Limb (tissue), 2 donors: ENCODE data around the gene NHSL2.
A peak's percentile ranks its signal among the peaks of the same experiment; 100 is the strongest.
"Not testable (repeated sequence)": the region's sequence is repeated elsewhere in the genome, so short reads cannot be mapped to it uniquely, and the experiment has no call there.

Source experiments
- DNase-seq, 2 donors: peaks; one replicate each; pipeline ENCODE4 v3.0.0-alpha.2; 2016; ENCODE audit errors: extremely low spot score in 2 of 2

Gene NHSL2

DNA sequence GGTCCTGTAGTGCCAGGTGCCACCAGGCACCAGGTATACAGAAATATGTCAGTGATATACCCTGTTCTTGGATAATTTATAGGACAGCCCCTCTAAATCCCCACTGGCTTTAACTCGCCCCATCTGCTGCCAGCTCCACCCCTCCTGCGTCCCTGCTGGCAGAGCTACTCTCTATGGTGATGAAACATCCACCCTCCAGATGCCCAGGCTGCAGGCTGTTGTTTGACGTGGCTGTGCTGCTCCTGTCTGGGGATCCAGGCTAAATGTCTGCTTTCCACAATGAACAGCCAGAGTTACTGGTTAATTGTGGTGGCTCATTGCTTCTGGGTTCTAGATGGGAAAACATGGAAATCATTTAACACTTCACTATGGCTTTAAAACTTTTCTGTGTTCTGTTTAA, 12.9 kb downstream of the NHSL2 start:
- no peak for DNase-seq

- DNase-seq = no peak
Measured at GRCh38 chrX:71927040-71927439, 16.4 kb downstream of the NHSL2 start.

DNA sequence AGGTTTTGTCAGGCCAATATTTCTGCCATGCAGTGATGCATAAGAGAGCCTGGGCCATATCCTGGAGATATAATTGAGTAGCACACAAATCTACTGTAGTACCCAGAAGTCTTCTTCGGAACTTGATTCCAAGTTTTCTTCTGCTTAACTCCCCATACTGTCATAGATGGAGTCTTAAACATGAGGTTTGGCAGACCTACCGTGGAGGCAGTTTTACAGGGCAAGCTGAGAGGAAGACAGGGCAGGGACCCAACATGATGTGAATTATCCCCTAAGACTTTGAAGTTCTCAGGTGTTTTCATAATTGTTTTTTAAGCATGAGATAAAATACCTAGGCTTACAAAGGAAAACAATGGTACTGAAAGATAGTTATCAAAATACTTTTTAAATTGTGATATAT, 18.2 kb downstream of the NHSL2 start:
- no peak for DNase-seq

DNA sequence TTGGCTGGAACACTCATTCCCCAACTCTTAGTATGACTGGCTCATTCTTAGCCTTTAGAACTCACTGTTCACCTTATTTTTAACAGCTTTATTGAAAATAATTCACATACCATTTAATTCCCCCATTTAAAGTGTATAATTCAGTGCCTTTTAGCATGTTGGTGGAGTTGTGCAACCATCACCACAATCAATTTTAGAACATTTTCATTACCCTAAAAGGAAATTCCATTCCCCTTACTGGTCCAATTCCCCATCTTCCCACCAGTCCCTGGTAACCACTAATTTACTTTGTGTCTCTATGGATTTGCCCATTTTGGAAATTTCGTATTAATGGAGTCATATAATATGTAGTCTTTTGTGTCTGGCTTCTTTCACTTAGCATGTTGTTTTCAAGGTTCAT, 19.7 kb downstream of the NHSL2 start:
- no peak for DNase-seq

DNA sequence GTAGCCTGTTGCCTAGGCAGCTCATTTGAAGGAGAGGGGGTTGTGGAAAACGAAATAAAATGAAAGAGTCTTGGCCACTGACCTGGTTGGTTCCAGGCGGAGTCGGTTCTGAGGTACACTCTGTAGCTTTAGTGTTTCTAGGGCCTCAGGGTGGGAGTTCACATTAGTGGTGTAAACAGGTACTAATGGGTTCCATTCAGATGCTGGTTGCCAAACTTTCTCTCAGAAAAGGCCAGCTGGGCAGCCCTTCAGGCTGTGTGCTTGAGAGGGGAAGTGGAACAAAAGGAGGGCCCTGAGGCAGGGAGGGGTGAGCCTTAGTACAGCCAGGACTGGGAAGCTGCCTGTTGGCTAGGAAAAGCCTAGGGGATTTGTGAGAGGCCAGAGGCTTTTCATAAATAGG, 24.8 kb downstream of the NHSL2 start:
- peak in 1 of 2 donors; percentile 16 for DNase-seq

- DNase-seq = no peak
Measured at GRCh38 chrX:71936632-71937031, 26.0 kb downstream of the NHSL2 start.

DNA sequence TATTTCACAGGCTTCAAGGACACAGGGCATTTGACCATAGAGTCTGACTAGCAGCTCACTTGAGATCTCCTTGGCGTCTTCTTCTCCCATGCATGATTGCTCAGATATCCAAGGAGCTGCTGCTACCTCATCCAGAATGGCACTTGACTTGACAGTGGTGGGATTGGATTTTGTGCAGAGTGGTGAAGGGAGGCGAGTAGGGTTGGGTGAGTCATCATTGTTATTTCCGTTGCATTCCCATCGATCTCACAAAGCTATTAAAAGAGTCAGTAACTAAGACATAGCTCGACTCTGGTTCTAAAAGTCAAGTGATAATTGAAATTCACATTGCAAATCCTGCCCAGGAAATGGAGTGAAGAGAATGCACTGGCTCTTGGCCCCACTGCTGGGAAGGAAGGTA, 27.7 kb downstream of the NHSL2 start:
- DNase-seq = no peak

DNA sequence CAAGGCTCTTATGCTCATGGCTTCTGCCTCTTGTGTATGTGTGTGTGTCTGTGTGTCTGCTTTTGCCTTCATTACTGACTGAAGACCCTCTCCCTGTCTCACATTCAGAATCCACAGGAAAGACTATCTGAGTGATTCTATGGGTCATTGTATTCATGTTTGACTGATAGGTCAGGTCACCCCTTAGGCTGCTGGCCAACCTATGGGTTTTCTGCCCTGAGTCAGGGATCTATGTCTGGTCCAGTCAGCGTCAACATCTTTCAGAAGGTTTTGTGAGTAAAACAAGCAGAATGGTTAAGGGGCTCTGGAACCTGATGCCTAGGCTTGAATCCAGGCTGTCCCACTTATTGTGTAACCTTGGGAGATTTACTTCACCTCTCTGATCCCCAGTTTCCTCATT, 30.5 kb downstream of the NHSL2 start:
- no peak for DNase-seq

DNA sequence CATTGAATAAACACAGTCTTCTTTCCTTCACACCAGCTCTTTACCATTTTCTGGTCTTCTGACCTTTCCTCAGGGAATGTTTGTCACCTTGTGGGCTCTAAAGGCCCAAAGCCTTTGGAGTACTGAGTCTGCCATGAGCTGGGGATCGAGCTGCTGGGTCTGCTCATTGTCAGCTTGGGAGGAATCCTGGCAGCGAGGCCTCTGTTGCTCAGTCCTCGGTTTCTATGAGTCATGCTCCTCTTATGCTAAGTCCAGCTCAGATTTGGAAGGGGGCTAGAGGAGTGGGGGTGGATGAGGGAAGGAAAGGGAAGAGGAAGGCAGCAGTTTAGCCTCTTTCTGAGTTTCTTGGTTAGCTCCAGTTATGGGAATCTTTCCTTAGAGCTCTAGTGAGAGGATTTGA, 31.1 kb downstream of the NHSL2 start:
- DNase-seq = no peak

- no peak for DNase-seq
Measured at GRCh38 chrX:71944369-71944768, 33.7 kb downstream of the NHSL2 start.

DNA sequence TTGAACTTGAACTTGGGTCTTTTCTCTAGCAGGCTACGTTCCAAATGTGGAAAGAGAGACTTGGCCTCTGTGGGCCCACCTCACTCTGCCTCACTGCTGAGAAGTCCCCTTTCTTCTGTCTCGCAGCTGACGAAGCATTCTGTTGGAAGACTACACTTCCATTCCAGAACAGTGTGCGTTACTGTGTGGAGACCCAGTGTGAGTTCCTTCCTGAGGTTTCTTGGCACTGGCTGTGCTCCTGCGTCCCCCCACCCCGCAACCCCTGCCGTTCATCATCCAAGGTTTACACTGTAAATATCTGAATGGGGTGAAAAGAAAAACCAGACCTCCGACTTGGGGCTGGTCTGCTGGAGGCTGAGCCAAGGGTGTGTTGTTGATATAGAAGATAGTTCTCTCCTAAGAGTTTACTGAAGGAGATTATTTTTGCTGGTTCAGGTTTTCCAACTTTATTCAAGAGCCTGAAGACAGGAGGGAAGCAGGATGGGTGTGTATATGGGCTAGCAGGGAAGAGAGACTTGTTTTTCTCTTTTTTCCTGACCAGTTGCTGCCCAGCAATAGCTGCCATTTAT, 34.7 kb downstream of the NHSL2 start:
- DNase-seq = no peak

DNA sequence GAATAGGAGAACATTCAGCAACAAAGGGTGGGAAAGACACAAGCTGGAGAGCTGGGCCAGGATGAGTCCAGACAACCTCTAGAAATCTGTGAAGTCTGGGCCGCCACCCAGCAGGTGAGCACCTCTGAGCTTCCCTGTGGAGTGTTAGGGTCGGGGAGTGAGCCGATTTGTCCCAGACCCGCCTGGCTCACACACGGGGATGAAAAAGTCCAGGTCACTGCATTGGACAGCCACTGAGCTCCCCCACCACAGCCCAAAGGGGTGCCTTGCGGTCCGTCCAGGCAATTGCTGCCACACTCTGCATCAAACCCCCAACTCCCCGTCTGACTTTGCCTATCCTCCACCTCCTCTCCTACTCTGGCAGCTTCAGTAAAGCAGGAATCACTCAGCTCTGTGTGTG, 38.7 kb downstream of the NHSL2 start:
- no peak for DNase-seq

GRCh38 chrX:71949844-71950445, 39.3 kb downstream of the NHSL2 start:
- no peak for DNase-seq

- DNase-seq = no peak
Measured at GRCh38 chrX:71953391-71953790, 42.7 kb downstream of the NHSL2 start.

- no peak for DNase-seq
Measured at GRCh38 chrX:71953946-71954345, 43.3 kb downstream of the NHSL2 start.

GRCh38 chrX:71954458-71954857, 43.8 kb downstream of the NHSL2 start:
- no peak for DNase-seq

- no peak for DNase-seq
Measured at GRCh38 chrX:71955530-71956120, 45.0 kb downstream of the NHSL2 start.

DNA sequence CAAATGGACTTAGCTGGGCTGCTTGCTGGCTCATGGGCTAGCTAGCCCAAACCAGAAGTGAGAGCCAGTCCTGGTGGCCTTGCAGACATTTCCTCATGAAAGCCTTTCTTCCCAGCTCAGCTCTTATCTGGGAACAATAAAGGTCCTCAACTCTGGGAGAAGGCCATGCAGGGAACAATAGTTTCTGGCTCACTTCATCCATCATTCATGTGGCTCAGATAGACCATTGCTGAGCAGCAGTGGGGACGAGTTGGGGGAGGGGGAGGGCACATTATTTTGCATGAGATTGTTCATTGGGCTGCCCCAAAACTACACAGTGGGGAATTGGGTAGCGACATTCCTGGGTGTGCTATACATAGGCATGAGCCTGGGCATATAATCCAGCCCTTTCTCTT, 47.6 kb downstream of the NHSL2 start:
- no peak for DNase-seq

DNA sequence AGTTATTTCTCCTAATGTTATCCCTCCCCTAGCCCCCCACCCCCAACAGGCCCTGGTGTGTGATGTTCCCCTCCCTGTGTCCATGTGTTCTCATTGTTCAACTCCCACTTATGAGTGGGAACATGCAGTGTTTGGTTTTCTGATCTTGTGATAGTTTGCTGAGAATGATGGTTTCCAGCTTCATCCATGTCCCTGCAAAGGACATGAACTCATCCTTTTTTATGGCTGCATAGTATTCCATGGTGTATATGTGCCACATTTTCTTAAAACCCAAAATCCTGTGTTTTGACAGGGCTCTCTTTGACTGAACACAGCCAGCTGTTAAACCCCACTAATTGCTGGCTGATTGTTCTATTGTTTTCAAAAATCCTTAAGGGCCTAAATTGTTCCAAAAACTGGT, 53.5 kb downstream of the NHSL2 start:
- DNase-seq = not testable (repeated sequence)

- DNase-seq = no peak
Measured at GRCh38 chrX:71974916-71975315, 64.3 kb downstream of the NHSL2 start.

- DNase-seq = no peak
Measured at GRCh38 chrX:71976753-71977152, 66.1 kb downstream of the NHSL2 start.

DNA sequence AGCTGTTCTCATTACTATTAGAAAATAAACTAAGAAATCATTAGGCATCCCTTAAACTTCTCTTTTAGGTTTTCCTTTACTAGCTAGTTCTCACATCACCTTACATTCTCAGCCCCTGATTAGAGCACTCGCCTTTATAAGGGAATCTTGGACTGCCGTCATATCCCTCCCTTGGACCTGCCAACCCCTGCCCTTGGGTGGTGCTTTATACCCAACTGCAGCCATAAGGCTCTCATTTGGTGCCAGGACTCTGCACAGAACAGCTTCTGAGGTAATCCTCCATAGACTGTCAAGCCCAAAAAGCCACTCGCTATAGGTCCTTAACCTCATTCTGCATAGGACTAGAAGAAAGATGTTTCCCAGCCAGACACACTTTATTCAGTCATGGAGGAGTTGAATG, 67.5 kb downstream of the NHSL2 start:
- no peak for DNase-seq

GRCh38 chrX:71989768-71990426, 79.3 kb downstream of the NHSL2 start:
- DNase-seq = no peak
